IMR-90 (cell line): Measurements from ENCODE around the gene SRPK2.

Experiments
- POLR2A ChIP-seq: IDR thresholded peaks from 2 replicates; pipeline ENCODE4 v1.6.1; 2012; ENCODE audit warnings: mild to moderate bottlenecking, low read depth, low read length
- USF2 ChIP-seq: fragments of 150-350 bp; IDR thresholded peaks from 2 replicates; pipeline ENCODE4 v1.6.1; 2017; ENCODE audit warnings: mild to moderate bottlenecking, antibody characterized with exemption, low read length, low read depth

DNA sequence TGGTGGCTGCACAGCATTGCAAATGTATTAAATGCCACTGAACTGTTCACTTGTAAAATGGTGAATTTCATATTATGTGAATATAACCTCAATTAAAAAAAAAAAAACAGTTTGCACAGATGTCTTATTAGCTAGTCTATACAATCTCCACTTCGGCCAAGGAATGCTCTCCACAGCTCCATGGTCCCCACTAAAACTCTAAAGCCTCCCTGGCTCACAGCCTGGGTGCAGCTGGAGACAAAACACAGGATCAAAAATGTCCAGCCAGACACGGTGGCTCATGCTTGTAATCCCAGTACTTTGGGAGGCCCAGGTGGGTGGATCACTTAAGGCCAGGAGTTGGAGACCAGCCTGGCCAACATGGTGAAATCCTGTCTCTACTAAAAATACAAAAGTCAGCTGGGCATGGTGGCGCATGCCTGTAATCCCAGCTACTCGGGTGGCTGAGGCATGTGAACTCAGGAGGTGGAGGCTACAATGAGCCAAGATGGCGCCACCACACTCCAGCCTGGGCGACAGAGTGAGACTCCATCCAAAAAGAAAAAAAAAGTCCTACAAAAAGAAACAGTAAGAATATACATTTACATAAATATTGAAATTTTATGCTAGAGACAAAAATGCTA lies 66.0 kb downstream of the SRPK2 start:
- TF ChIP-seq POLR2A (no peak), USF2 (no peak)
